Liver (tissue), 3 donors: ENCODE measurements around the gene AFTPH.

Experiments used
- RAD21 ChIP-seq, 2 donors: IDR thresholded peaks; 2 replicates each; pipeline ENCODE4 v1.6.1; 2016; ENCODE audit warnings: antibody characterized with exemption in 2 of 2, mild to moderate bottlenecking in 2 of 2
- RXRA ChIP-seq, 2 donors: IDR thresholded peaks; 2 replicates each; pipeline ENCODE4 v1.6.1; 2017 to 2018; ENCODE audit warnings: antibody characterized with exemption in 2 of 2, mild to moderate bottlenecking in 1 of 2
- TAF1 ChIP-seq: conservative IDR thresholded peaks from 2 replicates; pipeline ENCODE4 v1.6.1; 2016; ENCODE audit warnings: antibody characterized with exemption, mild to moderate bottlenecking
- YY1 ChIP-seq: IDR thresholded peaks from 2 replicates; pipeline ENCODE4 v1.6.1; 2016; ENCODE audit warnings: antibody characterized with exemption, mild to moderate bottlenecking
- TF ChIP-seq, protein P1 (sequence below): fragments of 150-350 bp; IDR thresholded peaks from 2 replicates; pipeline ENCODE4 v1.5.1; 2017; ENCODE audit warnings: improper control_type of control experiment, low read depth, low read length; ENCODE audit not compliant: missing input control
- TF ChIP-seq, protein P2 (sequence below): IDR thresholded peaks from 2 replicates; pipeline ENCODE4 v1.6.1; 2016; ENCODE audit warnings: antibody characterized with exemption, mild to moderate bottlenecking
- TF ChIP-seq, protein P3 (sequence below): IDR thresholded peaks from 2 replicates; pipeline ENCODE4 v1.6.1; 2016; ENCODE audit warnings: antibody characterized with exemption
- donor health status: healthy.
- donor health status: healthy.

DNA sequence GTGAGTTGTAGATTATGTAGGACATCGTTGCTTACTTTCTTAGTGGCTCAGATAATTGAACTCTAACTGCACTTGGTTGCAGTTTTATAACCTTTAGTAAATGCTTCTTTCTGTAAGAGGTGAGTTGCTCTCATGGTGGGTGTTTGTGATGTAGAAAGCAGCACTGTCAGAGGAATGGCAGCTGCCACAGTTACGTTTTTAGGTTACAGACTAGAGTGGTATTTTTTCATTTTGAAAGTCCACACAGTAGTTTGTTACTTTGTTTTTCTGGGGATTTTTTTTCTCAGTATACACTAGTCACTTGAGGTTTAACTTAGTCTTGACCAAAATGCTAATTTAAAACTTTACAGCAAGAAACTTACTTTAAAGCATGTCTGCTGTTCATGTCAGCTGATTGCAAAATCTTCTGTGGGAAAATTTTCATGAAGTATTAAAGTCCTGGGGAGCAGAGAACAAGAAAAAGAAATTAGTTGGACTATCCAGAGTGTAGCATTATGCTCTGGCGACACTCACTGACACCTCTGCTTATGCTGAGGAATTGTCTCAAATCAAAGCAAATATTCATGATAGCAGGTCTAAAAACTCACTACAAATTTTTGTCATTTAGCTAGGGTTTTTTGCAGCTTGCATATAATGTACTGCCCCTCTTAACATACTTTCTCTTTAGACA is 14.8 kb downstream of the AFTPH start:
- TF ChIP-seq, protein P1, sequence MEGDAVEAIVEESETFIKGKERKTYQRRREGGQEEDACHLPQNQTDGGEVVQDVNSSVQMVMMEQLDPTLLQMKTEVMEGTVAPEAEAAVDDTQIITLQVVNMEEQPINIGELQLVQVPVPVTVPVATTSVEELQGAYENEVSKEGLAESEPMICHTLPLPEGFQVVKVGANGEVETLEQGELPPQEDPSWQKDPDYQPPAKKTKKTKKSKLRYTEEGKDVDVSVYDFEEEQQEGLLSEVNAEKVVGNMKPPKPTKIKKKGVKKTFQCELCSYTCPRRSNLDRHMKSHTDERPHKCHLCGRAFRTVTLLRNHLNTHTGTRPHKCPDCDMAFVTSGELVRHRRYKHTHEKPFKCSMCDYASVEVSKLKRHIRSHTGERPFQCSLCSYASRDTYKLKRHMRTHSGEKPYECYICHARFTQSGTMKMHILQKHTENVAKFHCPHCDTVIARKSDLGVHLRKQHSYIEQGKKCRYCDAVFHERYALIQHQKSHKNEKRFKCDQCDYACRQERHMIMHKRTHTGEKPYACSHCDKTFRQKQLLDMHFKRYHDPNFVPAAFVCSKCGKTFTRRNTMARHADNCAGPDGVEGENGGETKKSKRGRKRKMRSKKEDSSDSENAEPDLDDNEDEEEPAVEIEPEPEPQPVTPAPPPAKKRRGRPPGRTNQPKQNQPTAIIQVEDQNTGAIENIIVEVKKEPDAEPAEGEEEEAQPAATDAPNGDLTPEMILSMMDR, result no peak
- TF ChIP-seq, protein P2, sequence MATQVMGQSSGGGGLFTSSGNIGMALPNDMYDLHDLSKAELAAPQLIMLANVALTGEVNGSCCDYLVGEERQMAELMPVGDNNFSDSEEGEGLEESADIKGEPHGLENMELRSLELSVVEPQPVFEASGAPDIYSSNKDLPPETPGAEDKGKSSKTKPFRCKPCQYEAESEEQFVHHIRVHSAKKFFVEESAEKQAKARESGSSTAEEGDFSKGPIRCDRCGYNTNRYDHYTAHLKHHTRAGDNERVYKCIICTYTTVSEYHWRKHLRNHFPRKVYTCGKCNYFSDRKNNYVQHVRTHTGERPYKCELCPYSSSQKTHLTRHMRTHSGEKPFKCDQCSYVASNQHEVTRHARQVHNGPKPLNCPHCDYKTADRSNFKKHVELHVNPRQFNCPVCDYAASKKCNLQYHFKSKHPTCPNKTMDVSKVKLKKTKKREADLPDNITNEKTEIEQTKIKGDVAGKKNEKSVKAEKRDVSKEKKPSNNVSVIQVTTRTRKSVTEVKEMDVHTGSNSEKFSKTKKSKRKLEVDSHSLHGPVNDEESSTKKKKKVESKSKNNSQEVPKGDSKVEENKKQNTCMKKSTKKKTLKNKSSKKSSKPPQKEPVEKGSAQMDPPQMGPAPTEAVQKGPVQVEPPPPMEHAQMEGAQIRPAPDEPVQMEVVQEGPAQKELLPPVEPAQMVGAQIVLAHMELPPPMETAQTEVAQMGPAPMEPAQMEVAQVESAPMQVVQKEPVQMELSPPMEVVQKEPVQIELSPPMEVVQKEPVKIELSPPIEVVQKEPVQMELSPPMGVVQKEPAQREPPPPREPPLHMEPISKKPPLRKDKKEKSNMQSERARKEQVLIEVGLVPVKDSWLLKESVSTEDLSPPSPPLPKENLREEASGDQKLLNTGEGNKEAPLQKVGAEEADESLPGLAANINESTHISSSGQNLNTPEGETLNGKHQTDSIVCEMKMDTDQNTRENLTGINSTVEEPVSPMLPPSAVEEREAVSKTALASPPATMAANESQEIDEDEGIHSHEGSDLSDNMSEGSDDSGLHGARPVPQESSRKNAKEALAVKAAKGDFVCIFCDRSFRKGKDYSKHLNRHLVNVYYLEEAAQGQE, result no peak
- TF ChIP-seq TAF1, result no peak
- no peak for TF ChIP-seq RXRA (IDR thresholded peaks at IDR 0.05)
- TF ChIP-seq, protein P3, sequence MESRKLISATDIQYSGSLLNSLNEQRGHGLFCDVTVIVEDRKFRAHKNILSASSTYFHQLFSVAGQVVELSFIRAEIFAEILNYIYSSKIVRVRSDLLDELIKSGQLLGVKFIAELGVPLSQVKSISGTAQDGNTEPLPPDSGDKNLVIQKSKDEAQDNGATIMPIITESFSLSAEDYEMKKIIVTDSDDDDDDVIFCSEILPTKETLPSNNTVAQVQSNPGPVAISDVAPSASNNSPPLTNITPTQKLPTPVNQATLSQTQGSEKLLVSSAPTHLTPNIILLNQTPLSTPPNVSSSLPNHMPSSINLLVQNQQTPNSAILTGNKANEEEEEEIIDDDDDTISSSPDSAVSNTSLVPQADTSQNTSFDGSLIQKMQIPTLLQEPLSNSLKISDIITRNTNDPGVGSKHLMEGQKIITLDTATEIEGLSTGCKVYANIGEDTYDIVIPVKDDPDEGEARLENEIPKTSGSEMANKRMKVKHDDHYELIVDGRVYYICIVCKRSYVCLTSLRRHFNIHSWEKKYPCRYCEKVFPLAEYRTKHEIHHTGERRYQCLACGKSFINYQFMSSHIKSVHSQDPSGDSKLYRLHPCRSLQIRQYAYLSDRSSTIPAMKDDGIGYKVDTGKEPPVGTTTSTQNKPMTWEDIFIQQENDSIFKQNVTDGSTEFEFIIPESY, result no peak
- TF ChIP-seq YY1, result no peak
- no peak for TF ChIP-seq RAD21 (IDR thresholded peaks at IDR 0.05)
